ENCODE data around the gene YWHAE. TPM values are rescaled to one million over a fixed set of nuclear protein-coding genes. Genes with fewer than 3 reads are reported as not detected.
"Not testable (repeated sequence)": the region's sequence is repeated elsewhere in the genome, so short reads cannot be mapped to it uniquely, and the experiment has no call there.

Gene YWHAE
- polyA plus RNA-seq, 3 donors: 933 to 1,079 (median 1,049) TPM

DNA sequence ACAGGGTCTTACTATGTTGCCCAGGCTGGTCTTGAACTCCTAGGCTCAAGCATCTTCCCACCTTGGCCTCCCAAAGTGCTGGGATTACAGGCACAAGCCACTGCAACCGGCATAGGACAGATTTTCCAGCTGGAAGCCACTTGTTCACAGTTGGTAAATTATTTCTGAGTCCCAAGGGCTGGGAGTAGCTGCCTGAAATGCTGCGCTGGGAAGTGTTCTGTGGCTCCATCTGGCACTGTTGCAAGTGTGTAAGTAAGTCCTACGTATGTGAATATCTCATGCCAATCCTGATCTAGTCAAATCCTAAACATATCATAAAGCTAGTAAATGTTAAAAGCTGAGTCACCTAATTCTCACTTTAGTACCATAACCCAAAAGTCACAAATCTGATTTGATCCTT is 48.1 kb downstream of the YWHAE start:
- no peak for DNase-seq

DNA sequence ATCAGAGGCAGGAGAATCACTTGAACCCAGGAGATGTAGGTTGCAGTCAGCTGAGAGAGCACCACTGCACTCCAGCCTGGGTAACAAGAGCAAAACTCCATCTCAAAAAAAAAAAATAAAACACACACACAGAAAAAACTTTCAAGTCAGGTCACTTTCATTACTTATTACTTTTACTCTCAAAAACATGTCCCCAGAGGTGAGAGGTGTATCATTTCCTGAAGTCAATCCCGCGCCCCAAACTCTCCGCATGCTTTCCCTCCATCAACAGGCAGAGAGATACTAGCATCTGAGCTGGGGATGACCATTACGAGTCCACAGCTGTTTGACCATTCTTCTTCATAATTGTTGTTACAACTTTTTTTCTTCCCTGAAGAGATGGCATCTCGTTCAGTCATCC is 48.7 kb downstream of the YWHAE start:
- no peak for DNase-seq

DNA sequence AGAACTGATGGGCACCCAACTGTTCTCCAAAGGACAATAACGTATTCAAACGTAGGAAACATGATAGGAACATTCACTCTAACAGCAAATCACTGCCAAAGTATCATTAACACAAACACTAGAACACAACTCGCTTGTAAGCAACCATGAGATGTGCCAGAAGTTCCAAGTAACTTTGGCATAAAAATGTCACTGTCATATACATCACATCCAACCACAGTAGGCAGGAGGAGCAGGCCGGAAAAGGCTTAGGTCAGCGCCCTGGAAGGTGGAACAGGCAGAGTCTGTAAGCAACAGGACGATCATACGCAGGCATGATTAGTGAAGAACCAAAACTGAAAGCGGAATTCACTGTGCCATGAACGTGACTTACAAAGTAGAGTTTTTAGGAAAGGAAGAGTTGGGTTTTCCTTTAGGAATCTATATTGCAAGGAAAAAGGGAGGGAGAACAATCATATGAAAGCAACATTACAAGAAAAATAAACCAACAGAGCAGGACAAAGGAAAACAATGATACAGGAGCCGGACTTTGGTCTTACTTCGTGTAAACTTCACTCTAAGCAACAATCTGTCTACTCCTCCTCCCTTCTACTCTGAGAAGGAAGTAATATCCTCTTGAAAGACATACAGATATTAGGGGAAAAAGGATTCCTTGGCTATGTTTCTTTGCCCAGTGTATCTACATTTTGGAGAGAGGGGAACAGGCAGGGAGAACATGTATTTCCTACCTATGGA is 52.3 kb downstream of the YWHAE start:
- DNase-seq: no peak

DNA sequence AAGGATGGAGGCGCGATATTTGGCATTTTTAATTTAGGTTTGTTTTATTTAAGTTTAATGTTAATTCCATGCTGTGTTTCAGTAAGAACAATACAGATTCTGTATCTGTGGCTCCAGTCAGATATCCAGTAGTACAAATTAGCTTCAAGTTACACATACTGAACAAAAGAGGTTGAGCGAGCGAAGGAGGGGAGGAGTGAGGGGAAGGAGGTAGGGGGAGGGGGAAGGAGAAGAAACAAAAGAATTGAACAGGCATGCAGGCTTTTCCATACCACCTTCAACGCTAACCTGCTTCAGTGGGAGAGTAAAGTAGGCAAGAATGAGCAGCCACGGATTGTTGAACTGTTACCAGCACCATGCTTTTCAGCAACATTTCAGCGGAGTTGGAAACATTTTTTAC is 55.5 kb downstream of the YWHAE start:
- no peak for DNase-seq

DNA sequence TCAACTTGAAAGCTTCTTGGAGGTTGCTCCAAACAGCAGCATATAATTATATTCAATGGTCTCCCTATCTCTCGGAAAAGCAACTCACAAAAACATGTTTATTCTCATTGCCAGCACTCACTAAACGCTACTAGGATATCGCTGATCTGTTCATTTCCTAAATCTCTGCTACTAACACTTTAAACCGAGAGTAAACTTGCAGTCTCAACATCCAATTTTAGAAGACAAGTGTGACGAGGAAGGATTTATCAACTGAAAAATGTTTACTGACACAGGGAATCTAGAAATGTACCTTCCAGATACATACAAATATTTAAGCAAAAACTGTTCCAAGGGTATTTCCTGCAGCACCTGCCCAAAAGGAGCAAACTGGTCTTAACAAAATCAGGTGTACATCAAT is 56.5 kb downstream of the YWHAE start:
- DNase-seq: no peak

DNA sequence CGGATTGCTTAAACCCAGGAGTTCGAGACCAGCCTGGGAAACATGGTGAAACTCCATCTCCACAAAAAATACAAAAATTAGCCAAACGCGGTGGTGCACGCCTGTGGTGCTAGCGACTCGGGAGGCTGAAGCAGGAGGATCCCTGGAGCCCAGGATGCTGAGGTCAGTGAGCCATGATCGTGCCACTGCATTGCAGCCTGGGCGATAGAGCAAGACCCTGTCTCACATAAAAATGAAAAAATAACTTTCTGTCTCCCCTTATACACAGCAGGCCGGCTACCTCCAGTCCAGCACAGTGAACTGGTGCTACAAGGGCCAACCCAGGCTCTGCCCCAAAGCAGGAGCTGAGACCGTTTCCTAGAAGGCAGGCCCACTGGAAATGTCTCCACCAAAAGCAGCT is 59.7 kb downstream of the YWHAE start:
- DNase-seq: no peak

DNA sequence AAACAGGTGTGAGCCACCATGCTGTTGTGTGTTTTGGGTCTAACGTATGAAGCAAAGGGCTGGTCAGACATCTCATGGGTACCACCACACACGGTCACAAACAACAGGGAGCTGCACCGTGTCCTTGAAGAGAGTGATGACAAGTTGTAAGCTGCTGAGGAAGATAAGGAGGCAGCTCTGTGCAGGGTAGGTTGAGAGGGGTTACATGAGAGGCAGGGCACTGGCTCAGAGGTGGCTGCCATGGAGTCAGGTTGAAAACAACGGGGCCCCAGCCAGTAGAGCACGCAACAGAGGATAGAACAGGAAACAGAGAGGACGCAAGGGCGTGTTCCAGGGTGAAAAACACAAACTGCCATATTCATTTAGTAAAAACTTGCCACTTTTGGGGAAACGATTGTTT is 68.3 kb downstream of the YWHAE start:
- DNase-seq: no peak

DNA sequence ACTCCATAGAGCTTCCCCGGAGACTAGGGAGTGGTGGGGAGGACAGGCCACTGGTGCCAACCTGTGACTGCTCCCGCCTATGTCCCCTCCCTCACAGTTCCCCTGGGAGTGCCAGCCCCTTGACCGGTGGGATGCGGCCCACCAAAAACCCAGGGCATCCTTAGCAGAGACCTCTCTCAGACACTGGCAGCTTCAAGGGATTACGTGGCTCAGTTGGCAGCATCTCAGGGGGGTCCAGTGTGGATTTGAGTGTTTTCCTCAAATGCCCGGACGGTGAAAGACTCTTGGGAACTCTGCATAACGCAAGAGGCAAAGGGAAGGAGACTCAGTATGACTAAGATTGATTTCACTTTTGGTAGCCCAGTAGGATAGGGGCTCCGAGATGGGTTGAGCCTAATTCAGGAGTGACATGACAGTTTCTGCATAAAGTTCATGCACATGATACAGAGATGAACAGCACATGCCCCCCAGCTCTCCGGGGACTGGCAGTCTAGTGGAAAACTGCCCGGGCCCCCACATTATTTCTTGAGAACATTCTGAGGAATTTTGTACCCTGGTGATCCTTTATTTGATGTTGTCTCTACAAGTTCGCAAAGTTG is 70.2 kb downstream of the YWHAE start:
- DNase-seq: no peak

DNA sequence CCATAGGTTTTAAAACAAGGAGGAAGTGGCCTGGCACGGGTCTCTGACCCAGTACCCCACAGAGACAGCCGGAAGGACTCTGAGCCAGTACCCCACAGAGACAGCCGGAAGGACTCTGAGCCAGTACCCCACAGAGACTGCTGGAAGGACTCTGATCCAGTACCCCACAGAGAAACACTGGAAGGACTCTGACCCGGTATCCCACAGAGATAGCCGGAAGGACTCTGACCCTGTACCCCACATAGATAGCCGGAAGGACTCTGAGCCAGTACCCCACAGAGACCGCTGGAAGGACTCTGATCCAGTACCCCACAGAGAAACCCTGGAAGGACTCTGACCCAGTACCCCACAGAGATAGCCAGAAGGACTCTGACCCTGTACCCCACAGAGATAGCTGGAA is 71.6 kb downstream of the YWHAE start:
- no peak for DNase-seq

DNA sequence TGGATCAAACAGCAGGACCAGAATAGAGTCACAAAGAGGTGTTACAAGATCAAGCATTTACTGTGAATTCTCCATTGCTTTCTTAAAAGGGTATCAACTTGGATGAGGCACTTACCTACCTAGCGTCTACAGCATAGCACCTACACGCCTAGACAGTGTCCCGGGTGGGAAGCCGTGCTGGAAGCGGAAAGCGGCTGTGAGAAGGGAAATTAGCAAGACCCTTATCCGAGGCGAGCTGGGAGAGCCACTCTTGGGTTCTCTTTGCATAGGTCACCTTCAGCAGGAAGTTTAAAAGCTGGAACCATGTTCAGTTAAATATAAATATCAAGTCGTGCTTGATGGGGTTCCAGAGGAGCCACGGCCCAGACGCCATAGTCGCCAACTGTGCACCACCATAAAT is 74.3 kb downstream of the YWHAE start:
- DNase-seq: no peak

DNA sequence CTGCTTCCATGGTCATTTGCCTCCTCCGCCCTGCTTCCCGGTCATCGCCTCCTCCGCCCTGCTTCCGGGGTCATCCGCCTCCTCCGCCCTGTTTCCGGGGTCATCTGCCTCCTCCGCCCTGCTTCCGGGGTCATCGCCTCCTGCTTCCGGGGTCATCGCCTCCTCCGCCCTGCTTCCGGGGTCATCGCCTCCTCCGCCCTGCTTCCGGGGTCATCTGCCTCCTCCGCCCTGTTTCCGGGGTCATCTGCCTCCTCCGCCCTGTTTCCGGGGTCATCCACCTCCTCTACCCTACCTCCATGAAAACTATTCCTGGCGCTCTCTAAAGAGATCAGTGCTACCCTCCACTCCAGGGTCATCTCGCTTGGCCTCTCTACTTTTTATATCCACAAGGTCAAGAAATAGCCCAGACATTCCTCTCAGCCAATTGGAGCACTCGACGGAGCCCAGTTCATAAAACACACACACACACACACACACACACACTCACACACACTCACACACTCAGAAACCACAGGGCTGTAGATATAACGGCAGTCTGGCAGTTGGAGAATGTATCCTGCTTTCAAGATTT is 75.7 kb downstream of the YWHAE start:
- DNase-seq: no peak

DNA sequence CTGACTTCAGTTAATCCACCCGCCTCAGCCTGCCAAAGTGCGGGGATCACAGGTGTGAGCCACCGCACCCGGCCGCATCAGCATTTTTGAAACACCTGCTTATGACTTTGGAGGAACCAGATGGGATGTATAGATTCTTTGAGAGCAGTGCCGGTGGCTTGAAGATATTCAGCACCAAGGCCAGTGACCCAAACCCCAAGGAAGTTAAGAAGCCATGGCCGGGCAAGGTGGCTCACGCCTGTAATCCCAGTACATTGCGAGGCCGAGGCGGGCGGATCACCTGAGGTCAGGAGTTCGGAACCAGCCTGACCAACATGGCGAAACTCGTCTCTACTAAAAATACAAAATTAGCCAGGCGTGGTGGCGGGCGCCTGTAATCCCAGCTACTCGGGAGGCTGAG is 76.7 kb downstream of the YWHAE start:
- DNase-seq: no peak

DNA sequence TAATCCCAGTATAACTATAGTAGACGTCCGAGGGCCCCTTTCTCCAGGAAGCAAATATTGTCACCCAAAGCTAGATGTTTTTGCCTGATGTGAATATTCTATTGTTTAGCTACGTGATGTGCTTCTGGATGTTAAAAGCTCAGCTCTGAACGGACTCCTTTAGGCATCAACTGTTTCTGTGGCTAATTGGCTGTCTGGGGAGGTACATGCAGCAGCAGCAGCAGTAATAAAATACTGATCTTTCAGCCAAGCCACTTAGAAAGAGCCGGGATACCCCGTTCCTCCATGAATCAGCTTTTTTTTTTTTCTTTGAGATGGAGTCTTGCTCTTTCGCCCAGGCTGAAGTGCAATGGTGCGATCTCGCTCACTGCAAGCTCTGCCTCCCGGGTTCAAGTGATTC is 77.5 kb downstream of the YWHAE start:
- DNase-seq: no peak

DNA sequence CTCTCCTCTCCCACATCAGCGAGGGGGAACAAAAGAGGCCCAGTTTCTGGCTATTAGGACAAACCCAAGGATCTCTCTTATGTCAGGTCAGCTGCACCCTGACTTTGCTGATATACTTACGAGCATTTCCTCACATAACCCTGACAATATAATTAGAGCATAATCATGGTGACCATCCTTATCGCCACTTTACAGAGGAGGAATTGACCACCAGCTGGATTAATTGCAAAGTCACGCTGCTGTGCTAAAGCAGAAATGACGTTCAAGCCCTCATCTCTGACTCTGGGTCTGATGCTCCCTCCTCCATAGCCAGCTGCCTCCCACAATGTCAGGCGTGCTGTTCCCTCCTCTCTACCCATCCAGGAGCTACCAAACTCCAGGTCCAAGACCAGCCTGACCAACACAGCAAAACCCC is 78.0 kb downstream of the YWHAE start:
- no peak for DNase-seq

DNA sequence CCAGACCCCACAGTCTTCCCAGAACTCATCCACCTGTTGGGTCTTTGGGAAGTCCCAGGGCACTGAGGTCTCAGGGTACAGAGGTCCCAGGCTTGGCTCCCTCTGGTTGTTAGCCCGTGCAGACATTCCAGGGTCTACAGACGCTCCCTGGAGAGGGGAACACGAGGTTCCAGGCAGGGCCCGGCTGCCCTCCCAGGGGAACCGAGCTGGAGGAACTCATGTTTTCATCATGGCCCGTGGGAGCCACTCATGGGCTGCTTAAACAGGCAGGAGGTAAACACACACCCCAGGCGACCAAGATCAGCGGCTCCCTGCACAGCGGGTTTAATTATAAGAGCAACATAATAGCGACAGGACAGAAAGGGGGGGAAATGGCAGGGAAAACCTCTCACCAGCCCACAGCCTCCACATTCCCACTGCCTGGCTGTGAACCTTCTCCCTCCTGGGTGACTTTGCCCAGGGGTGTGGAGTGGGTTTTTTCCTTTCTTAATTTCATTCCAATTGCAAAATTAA is 84.1 kb downstream of the YWHAE start:
- no peak for DNase-seq

DNA sequence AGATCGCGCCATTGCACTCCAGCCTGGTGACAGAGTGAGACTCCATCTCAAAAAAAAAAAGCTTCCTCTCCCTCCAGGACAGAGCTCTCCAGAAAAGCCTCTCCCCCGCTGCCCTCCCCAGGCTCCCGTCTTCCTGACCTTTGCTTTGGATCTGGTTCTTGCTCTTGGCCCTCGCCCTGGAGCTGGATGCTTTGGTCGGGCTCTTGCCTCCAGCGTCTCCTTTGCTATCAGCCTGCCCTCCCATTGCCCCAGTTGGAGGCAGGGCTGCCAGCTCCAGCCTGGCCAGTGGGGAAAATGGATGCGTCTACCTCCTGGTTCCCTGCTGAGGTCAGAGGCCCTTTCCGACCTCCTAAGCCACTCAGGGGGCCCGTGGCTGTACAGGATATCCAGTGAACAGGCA is 84.6 kb downstream of the YWHAE start:
- DNase-seq: no peak

DNA sequence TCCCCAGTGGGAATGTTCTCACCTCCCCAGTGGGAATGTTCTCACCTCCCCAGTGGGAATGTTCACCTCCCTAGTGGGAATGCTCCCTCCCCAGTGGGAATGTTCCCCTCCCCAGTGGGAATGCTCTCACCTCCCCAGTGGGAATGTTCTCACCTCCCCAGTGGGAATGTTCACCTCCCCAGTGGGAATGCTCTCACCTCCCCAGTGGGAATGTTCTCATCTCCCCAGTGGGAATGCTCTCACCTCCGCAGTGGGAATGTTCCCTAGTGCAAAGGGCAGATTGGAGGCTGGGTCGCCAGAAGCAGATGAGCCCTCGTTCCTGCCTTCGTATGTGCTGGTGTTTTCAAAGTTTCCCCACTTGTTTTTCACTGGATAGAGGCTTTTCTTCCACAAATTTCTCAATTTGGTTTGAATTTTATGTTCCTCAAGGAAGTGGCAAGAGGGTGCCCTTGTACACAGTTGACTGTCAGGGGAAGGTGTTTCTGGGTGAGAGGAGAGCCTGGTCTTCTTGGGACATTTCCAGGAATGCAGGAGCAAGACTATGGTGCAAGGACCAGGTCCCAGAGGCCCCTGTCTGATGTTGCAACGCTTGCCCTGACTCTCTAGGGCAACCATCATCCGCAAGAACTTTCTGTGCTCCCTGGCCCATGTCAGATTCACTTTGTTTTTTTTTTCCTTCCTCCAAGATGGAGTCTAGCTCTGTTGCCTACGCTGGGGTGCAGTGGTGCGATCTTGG is 86.6 kb downstream of the YWHAE start:
- DNase-seq: no peak

DNA sequence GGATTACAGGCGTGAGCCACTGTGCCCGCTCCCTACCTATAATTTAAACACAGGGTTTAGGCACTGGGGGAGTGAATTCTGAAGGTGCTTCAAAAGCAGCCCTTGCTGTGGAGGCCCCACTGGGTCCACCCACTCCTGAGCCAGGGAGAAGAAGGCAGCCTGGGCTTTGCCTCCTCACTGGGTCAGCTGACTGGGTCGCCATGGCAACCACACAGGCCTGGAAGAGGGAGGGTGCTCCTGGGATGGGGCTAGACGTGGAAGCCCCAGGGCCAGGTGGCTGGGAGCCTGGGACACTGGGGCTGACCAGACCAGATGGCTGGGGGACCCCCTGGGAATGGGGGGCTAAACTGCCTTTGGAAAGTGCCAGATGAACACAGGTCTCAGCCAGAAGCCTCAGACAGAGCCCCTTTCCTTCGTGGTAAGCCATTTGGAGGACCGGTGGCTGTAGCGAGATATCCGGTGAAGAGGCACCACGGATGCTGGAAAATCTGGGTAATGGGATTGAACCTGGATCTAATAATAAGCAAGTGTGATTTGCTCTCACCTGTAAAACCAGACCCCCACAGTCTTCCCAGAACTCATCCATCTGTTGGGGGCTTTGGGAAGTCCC is 87.7 kb downstream of the YWHAE start:
- no peak for DNase-seq

DNA sequence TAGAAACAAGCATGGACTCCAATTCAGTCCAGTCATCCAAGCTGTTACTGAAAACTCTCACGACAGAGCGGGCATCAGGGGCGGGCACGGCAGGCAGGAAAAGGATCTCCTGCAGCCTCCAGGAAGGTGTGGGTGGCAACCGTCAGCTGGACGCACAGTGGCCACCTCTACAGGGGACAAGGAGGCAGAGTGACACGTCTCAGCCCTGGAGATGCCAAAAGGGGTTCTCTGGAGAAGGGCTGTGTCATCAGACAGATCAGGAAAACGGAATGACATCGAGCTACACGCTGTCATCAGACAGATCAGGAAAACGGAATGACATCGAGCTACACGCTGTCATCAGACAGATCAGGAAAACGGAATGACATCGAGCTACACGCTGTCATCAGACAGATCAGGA is 92.2 kb downstream of the YWHAE start:
- DNase-seq: not testable (repeated sequence)

DNA sequence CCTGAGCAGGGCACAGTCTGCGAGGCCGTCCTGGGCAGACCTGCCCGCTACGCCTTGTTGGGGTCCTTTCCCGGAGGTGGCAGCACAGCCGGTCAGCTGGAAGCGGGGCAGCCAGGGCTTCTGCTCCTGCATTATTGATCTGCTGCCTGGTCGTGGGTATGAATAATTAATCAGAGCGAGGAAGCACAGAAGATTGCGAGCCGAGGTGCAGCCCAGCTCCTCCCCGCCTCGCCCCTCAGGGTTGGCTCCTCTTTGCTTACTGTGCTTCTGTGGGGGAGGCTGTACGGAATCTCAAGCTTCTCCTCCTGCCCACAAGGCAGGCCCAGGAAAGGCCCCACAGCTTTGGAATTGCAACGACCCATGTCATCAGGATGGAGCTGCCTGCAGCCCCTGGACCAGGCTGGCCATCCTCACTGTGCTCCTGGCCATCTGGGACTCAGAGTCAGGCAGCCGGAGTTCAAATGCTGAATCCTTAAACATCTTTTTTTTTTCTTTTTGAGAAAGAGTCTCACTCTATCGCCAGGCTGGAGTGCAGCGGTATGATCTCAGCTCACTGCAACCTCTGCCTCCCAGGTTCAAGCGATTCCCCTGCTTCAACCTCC is 95.0 kb downstream of the YWHAE start:
- no peak for DNase-seq

DNA sequence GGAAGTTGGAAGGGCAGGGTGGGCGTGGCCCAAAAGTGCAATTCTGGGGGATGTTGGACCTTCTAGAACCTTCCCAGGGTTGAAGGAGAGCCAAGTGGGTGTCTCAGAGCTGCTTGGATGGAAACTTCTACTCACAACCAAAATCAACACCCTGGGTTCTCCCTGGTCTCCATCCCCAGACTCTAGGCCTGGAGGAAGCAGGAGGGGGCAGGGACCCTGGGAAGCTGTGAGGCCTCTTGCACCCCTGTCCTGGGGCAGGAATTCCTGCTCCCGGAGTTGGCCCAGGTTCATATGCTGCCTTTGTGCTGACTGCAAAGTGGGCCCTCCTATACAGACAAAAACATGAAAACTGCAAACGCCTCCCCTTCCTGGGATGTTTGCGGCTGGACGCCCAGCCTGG is 95.5 kb downstream of the YWHAE start:
- no peak for DNase-seq

DNA sequence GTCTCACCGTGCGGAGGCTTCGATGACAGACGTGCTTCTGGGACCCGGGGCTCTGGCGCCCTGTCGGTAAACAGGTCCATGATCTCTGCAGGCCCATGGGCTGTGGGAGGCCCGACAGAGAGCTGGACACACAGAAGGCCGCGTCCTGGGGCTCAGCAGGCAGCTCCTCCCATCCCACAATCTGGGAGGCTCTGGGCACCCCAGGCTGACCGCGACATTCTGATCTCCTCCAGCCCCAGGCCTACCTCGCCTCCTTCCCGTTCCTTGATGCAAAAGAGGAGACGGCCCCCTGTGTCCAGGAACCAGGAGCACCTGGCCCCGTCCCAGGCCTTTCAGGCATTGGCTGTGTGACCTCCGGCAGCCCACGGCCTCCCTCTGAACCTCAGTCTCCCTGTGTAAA is 97.3 kb downstream of the YWHAE start:
- no peak for DNase-seq

All from renal pelvis (tissue), 4 donors.